ENCODE results near the gene TMEM53.

- TF ChIP-seq POLR2AphosphoS5 (IDR thresholded peaks at IDR 0.05; ENCODE audit: borderline replicate concordance, low read depth, low read length) (no peak), EZH2 (IDR thresholded peaks at IDR 0.05) (no peak)
These were observed 20.9 kb downstream of the TMEM53 start for GRCh38 chr1:44653107-44653964.
